ENCODE measurements around the gene CD109. TPM values are rescaled to one million over a fixed set of nuclear protein-coding genes. Genes with fewer than 3 reads are reported as not detected.

Gene CD109
- total RNA-seq, 3 donors from 2014 or later: 10.2 to 16.8 (median 13.3) TPM

DNA sequence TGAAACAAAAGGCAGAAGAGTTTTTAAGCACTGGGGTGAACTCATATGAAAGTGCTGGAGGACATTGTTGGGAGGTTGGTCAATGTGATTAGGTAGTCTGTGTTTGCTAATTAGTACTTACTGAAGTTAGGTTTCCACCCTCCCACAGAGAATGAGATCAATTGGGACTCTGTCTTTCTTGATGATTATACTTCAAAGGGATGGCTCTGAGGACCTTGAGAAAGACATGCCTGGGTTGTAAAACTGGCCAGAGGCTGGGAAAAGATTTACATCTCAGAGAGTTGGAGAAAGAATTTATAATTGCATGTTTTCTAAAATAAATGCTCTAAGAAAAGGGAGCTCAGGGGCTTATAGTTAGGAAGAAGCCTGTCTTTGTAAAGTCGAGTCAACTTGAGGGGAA, 74.0 kb downstream of the CD109 start:
- no peak overlapping the region for H3K27ac ChIP-seq
- H3K4me1 ChIP-seq: no peaks in the 10 kb centered on the region
- H3K27me3 ChIP-seq: no peaks in the 10 kb centered on the region
- no peak for DNase-seq (ENCODE audit: low spot score in 2 of 2)
- H3K4me3 ChIP-seq: no peak overlapping the region
- intact Hi-C loops (cut with DNase I; ENCODE audit: low total_unique reads): no loop called here
- no peak for TF ChIP-seq CTCF (IDR thresholded peaks at IDR 0.05)
- no peak for TF ChIP-seq POLR2A (IDR thresholded peaks at IDR 0.05)
- no peak for TF ChIP-seq POLR2AphosphoS5 (IDR thresholded peaks at IDR 0.05)
- H3K9me3 ChIP-seq: no peaks in the 10 kb centered on the region
- H3K36me3 ChIP-seq: no peaks in the 10 kb centered on the region

- Histone ChIP-seq H3K4me3 (no peak overlapping the region), H3K9me3 (no peaks in the 10 kb centered on the region), H3K36me3 (no peaks in the 10 kb centered on the region), H3K27me3 (no peaks in the 10 kb centered on the region), H3K27ac (no peak overlapping the region), H3K4me1 (no peaks in the 10 kb centered on the region)
- intact Hi-C loops (cut with DNase I; ENCODE audit: low total_unique reads): no loop called here
- TF ChIP-seq CTCF (IDR thresholded peaks at IDR 0.05): no peak
- no peak for TF ChIP-seq POLR2AphosphoS5 (IDR thresholded peaks at IDR 0.05)
- no peak for TF ChIP-seq POLR2A (IDR thresholded peaks at IDR 0.05)
- DNase-seq (ENCODE audit: low spot score in 2 of 2): no peak
Measured at GRCh38 chr6:73774311-73774774, 78.3 kb downstream of the CD109 start.

DNA sequence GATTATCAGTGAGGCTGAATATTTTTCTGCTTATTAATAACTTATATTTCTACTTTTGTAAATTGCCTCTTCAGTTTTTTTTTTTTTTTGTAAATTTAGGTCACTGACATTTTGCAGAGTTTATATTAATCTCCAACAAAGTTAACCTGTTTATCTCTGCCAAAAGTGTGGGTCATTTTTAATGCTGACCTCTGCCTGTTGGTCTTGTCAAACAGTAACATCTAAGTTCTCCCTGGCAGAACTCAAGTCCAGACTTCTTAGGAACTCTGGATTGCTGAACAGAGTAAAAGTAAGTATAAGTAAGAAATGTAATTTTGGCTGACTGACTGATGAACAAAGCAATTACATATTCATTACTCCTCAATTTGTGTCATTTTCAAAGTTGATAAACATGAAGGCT, 83.9 kb downstream of the CD109 start:
- no peaks in the 10 kb centered on the region for H3K27me3 ChIP-seq
- H3K27ac ChIP-seq: no peak overlapping the region
- intact Hi-C loops (cut with DNase I; ENCODE audit: low total_unique reads): no loop called here
- H3K36me3 ChIP-seq: no peaks in the 10 kb centered on the region
- no peaks in the 10 kb centered on the region for H3K4me1 ChIP-seq
- no peak overlapping the region for H3K4me3 ChIP-seq
- TF ChIP-seq CTCF (IDR thresholded peaks at IDR 0.05) (no peak), POLR2AphosphoS5 (IDR thresholded peaks at IDR 0.05) (no peak), POLR2A (IDR thresholded peaks at IDR 0.05) (no peak)
- no peak for DNase-seq (ENCODE audit: low spot score in 2 of 2)
- no peaks in the 10 kb centered on the region for H3K9me3 ChIP-seq

DNA sequence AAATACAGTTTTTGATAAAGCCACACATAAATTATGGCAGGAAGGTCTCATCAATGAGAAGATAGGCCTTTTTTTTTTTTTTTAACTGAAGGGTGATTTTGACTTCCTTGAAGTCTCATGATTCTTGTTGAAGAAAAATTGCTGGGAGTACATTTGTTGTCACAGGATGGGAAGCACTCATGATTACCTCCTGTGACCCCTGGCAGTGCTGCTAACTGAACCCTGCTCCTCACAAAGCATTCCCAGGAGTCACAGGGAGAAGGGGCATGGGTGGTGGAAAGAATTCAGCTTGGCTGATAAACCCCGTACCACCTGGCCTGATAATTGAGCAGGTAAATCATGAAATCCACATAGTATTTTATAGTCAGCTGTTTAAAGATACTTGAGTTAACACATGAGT, 86.9 kb downstream of the CD109 start:
- Histone ChIP-seq H3K27ac (no peak overlapping the region), H3K9me3 (no peaks in the 10 kb centered on the region), H3K4me1 (no peaks in the 10 kb centered on the region), H3K36me3 (no peaks in the 10 kb centered on the region), H3K4me3 (no peak overlapping the region), H3K27me3 (no peaks in the 10 kb centered on the region)
- TF ChIP-seq POLR2A (IDR thresholded peaks at IDR 0.05) (no peak), CTCF (IDR thresholded peaks at IDR 0.05) (no peak), POLR2AphosphoS5 (IDR thresholded peaks at IDR 0.05) (no peak)
- intact Hi-C loops (cut with DNase I; ENCODE audit: low total_unique reads): no loop called here
- no peak for DNase-seq (ENCODE audit: low spot score in 2 of 2)

DNA sequence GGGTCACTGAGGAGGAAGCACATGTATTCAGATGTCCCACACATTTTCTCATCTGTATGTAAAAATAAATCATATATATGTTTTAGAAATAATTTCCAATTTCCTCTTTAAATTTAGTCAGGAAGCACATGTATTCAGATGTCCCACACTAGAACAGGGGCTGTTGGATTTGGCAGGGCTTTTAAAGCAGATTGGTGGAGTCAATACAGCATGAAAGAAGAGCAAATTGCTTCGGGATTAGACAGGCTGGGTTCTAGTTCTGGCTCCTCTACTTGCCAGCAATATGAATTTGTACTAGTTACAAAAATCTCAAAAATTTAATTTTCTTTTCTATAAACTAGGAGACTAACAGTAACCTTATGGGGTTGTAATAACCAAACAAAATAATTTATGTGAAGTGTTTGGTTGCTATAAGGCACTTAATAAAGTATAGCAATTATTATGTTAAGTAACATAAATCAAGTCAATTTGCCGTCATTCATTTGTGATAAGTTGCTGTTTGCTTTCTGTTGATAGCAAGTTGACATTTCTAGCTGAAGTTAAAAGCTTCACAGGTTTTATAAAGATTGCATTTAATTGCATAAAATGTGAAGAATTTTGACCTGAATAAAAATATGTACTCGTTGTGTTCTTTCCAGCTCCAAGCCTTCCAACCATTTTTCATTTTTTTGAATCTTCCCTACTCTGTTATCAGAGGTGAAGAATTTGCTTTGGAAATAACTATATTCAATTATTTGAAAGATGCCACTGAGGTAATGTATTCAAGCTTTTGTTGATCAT, 88.9 kb downstream of the CD109 start:
- Histone ChIP-seq H3K4me3 (no peak overlapping the region), H3K27ac (no peak overlapping the region), H3K27me3 (no peaks in the 10 kb centered on the region), H3K4me1 (no peaks in the 10 kb centered on the region), H3K36me3 (no peaks in the 10 kb centered on the region), H3K9me3 (no peaks in the 10 kb centered on the region)
- TF ChIP-seq POLR2A (IDR thresholded peaks at IDR 0.05): no peak
- TF ChIP-seq POLR2AphosphoS5 (IDR thresholded peaks at IDR 0.05): no peak
- no peak for TF ChIP-seq CTCF (IDR thresholded peaks at IDR 0.05)
- intact Hi-C loops (cut with DNase I; ENCODE audit: low total_unique reads): no loop called here
- no peak for DNase-seq (ENCODE audit: low spot score in 2 of 2)
